ENCODE measurements around the gene ANO8. TPM values are rescaled to one million over a fixed set of nuclear protein-coding genes. Genes with fewer than 3 reads are reported as not detected.

The ANO8 gene
- total and polyA plus RNA-seq, 2 donors from 2014 or later: 3.0 to 12.1 TPM

- FAIRE-seq (no peak), DNase-seq (peak in 4 of 5 donors; percentile 89 to 93 (median 92))
- no peaks in the 10 kb centered on the region for H3K27me3 ChIP-seq (ENCODE audit: control insufficient read depth, insufficient read depth, low read length)
- intact Hi-C loops (cut with DNase I): no loop called here
- H3K36me3 ChIP-seq (ENCODE audit: control insufficient read depth in 2 of 3, insufficient read depth in 3 of 3, low read length in 3 of 3): no peaks in the 10 kb centered on the region
- H3K27ac ChIP-seq (ENCODE audit: low read depth in 2 of 2, low read length in 2 of 2): no peak overlapping the region
- no peaks in the 10 kb centered on the region for H3K9me3 ChIP-seq (ENCODE audit: control insufficient read depth in 2 of 3, insufficient read depth in 1 of 3, low read length in 3 of 3)
- peak; percentile 24 for TF ChIP-seq CTCF (IDR thresholded peaks at IDR 0.05; ENCODE audit: borderline replicate concordance, extremely low read depth, insufficient read depth)
- no peaks in the 10 kb centered on the region for H3K4me1 ChIP-seq (ENCODE audit: control insufficient read depth in 2 of 3, insufficient read depth in 2 of 3, low read depth in 1 of 3, low read length in 3 of 3)
- peak overlapping the region in 1 of 3 donors; percentile 25 for H3K4me3 ChIP-seq (ENCODE audit: low read length in 3 of 3)
- H3K9ac ChIP-seq (ENCODE audit: low read length in 3 of 3): no peak overlapping the region
Observed at GRCh38 chr19:17327654-17328516, 6.8 kb downstream of the ANO8 start.

GRCh38 chr19:17327068-17327653 lies 7.5 kb downstream of the ANO8 start:
- Histone ChIP-seq H3K4me3 (ENCODE audit: low read length in 3 of 3) (no peak overlapping the region), H3K9me3 (ENCODE audit: control insufficient read depth in 2 of 3, insufficient read depth in 1 of 3, low read length in 3 of 3) (no peaks in the 10 kb centered on the region), H3K27me3 (ENCODE audit: control insufficient read depth, insufficient read depth, low read length) (no peaks in the 10 kb centered on the region), H3K27ac (ENCODE audit: low read depth in 2 of 2, low read length in 2 of 2) (no peak overlapping the region), H3K4me1 (ENCODE audit: control insufficient read depth in 2 of 3, insufficient read depth in 2 of 3, low read depth in 1 of 3, low read length in 3 of 3) (no peaks in the 10 kb centered on the region), H3K36me3 (ENCODE audit: control insufficient read depth in 2 of 3, insufficient read depth in 3 of 3, low read length in 3 of 3) (no peaks in the 10 kb centered on the region), H3K9ac (ENCODE audit: low read length in 3 of 3) (no peak overlapping the region)
- no peak for FAIRE-seq
- intact Hi-C loops (cut with DNase I): no loop called here
- no peak for DNase-seq
- no peak for TF ChIP-seq CTCF (IDR thresholded peaks at IDR 0.05; ENCODE audit: borderline replicate concordance, extremely low read depth, insufficient read depth)

- Histone ChIP-seq H3K27me3 (ENCODE audit: control insufficient read depth, insufficient read depth, low read length) (no peaks in the 10 kb centered on the region), H3K4me1 (ENCODE audit: control insufficient read depth in 2 of 3, insufficient read depth in 2 of 3, low read depth in 1 of 3, low read length in 3 of 3) (no peaks in the 10 kb centered on the region), H3K9me3 (ENCODE audit: control insufficient read depth in 2 of 3, insufficient read depth in 1 of 3, low read length in 3 of 3) (no peaks in the 10 kb centered on the region), H3K27ac (ENCODE audit: low read depth in 2 of 2, low read length in 2 of 2) (no peak overlapping the region), H3K9ac (ENCODE audit: low read length in 3 of 3) (no peak overlapping the region), H3K36me3 (ENCODE audit: control insufficient read depth in 2 of 3, insufficient read depth in 3 of 3, low read length in 3 of 3) (no peaks in the 10 kb centered on the region), H3K4me3 (ENCODE audit: low read length in 3 of 3) (no peak overlapping the region)
- intact Hi-C loops (cut with DNase I): no loop called here
- no peak for TF ChIP-seq CTCF (IDR thresholded peaks at IDR 0.05; ENCODE audit: borderline replicate concordance, extremely low read depth, insufficient read depth)
- FAIRE-seq (no peak), DNase-seq (no peak)
Observed at GRCh38 chr19:17326595-17326966, 8.1 kb downstream of the ANO8 start.
